Activated T-helper 1 cell treated with Interleukin-2 at 50 U/mL for 16 hours (primary cell): ENCODE data around the gene XXYLT1.

Experiments
- DNase-seq: peaks from one replicate; pipeline ENCODE4 v3.0.0-alpha.2; 2020; ENCODE audit warnings: low read depth

XXYLT1 gene

GRCh38 chr3:195266428-195266827 lies 4.5 kb downstream of the XXYLT1 start:
- no peak for DNase-seq

GRCh38 chr3:195265363-195265976 lies 5.5 kb downstream of the XXYLT1 start:
- DNase-seq: no peak

- DNase-seq: no peak
Measured at GRCh38 chr3:195263925-195264600, 6.9 kb downstream of the XXYLT1 start.

- DNase-seq: no peak
Measured at GRCh38 chr3:195263193-195263924, 7.6 kb downstream of the XXYLT1 start.

DNA sequence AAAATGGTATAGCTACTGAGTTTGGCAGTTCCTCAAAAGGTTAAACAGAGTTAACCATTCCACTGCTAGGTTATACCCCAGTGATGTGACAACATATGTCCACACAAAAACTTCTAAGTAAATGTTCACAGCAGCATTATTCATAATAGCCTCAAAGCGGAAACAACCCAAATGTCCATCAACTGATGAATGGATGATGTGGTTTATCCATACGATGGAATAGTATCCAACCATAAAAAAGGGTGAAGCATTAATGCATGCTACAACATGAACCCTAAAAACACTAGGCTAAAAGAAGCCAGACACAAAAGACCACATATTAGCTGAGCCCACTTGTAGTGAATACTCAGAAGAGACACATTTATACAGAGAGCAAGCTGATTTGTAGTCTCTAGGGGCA lies 9.0 kb downstream of the XXYLT1 start:
- no peak for DNase-seq

DNA sequence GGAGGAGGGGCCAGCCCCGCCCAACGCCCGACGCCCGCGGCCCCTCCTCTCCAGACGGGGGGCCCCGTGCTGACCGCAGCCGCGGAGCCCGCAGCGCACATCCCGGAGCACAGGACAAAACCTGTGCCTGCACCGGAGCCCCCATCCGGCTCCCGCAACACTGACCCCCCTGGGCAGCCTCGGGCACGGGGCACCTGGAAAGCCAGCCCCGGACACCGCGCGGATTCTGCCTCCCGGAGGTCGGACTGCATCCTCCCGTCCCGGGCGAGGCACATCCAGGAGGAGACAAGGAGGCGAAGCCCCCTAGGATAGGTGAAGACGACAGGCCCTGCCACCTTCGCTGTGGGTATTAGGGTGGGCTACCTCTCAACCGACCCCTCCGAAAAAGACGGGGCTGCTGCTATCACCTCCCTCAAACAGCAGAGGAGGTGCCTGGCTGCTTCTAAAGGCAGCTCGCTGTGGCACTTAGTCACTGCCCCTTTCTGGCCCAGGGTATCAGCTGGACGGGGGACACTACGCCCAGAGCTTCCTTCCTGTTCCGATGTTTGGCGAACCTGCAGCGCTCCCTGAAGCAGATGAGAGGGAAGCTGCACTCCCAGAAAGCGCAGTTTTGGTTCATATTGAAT lies 10.6 kb downstream of the XXYLT1 start:
- DNase-seq: no peak

DNA sequence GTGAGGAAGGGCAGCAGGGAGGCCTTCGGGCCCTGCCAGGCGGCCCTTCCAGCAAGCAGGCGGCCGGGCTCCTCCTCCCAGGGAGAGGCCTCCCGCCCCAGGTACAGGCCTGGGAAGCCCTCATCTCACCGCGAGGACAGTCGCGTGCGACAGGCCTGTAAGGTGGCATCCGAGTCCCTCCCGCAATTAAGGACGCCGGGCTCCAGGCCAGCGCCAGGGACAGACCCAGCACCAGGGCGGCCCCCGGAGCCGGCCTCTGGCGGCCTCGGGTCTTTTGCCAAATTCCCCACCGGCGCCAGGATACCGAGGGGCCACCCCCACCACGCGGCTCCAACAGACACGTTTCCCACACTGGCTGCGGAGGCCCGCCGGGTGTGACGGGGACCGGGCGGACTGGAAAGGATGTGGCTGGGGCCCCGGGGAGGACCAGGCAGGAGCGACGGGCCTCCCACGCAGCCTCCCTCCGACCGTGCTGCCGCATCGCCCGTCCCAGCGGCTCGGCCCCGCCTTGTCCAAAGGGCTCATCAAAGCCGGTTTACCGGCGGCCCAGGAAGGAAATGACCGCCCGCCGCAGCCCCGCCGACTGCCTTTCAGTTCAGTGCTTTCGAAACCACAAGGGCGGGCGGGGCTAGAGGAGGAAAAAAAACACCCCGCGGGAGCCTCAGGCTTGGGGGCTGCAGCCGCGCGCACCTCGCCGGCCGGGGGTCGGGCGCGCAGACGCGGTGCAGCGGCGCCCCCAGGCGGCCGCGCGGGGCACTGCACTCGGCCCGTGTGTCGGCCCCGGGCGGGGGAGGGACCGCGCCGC lies 11.3 kb downstream of the XXYLT1 start:
- DNase-seq: peak; percentile 81

DNA sequence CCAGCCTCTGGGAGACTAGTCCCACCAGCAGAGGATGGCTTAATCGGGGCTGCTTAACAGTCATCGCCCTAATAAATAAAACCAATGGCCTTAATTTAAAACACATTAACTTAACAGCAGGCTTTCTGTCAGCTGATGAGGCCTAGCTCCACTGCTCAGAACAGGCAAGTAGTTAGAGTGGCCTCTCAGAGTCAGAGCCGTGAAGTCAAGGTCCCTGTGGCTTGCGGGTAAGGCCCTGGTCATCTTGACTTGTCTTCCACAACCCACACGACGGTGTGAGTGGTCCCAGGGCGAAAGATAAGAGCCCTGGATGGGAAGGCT lies 11.8 kb downstream of the XXYLT1 start:
- no peak for DNase-seq

- no peak for DNase-seq
Measured at GRCh38 chr3:195258449-195259153, 12.4 kb downstream of the XXYLT1 start.

GRCh38 chr3:195257454-195258448 lies 13.2 kb downstream of the XXYLT1 start:
- no peak for DNase-seq

DNA sequence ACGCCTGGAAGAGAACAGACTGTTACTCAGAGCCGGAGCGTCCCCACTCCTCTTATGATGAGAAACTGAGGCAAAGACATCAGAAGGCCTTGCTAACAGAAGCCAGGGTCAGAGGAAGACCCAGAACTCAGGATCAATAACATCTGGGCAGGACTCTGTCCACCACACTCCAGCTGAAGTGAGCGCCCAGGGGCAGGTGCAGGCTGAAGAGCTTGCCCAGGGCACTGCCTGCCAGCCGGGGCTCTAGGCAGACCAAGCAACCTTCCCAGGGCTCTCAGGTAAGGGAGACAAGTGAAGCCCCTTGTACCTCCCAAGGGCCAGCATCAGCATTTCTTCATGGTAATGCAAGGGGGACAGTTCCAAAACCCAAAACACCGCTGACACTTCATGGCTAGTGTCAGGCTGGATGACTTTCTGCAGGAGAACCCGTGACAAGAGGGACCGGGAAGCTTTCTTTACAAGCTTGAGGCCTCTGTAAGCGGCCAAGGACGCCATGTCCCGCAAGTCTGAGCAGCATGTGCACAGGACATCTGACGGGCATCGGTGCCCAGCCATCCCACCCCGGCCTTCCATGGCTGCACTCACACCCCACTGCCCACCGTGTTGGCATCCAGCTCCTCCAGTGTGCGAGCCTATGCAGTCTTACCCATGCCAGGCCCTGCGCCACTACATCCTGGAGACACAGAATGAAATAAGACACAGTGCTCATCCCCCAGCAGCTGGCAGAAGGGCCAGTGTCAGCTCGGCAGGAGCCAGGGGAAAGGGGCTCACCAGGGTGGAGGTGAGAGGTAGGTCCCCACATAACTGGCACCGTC lies 14.1 kb downstream of the XXYLT1 start:
- no peak for DNase-seq

DNA sequence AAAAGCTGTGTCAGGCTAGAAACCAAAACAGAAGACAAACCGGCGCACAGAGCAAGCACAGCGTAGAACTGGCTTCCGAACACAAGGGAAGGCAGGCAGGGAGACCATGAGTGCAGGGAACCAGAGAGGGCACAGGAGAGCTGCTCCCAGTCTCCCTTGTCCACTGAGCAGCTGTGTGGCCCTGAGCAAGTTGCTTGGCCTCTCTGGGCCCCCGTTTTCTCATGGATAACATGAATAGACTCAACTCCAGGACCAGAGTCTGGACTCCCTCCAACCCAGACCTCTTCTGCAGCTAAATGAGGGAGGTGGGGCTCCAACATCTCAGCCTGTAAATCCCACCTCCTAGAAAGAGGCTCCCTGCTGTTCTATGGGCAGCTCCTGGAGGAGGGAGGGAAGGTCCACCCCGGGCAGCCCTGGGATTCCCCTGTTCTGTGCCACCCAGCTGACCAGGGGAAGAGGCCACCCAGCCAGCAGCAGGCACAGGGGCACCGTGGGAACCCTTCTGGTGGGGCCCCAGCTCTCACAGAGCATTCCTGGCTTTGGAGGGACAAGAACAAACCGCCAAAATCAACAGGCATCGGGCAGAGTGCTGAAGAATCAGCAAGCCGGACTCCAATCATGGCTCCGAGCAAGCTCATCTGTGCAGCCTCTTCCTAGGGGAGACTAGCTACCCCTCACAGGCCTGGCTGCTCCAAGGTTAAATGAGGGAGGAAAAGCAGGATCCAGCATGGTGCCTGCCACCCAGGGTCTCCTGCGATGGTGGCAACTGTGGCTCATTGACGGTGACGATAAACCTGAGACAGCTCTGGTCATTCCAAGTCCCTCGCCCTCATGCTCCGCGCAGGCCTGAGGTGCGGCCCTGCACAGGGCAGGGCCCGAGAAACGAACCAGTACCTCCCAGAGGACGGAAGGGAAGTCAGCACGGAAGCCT lies 15.1 kb downstream of the XXYLT1 start:
- no peak for DNase-seq

DNA sequence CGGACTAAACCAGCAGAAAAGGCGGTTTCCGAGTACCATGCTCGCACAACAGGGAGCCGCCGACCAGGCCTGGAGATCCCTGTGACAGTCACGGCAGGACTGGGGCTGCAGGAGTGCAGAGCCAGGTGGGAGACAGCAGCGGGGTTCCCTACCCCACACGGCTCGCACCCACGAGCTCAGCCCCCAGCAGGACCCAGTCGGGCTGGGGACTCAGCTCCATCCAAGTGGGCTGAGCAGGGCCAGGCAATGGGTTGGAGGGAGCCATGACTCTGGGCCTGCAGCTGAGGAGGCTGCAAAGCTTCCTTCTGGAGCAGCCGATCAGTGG lies 15.8 kb downstream of the XXYLT1 start:
- DNase-seq: no peak

GRCh38 chr3:195254454-195255175 lies 16.3 kb downstream of the XXYLT1 start:
- DNase-seq: no peak

GRCh38 chr3:195253923-195254432 lies 17.0 kb downstream of the XXYLT1 start:
- no peak for DNase-seq

DNA sequence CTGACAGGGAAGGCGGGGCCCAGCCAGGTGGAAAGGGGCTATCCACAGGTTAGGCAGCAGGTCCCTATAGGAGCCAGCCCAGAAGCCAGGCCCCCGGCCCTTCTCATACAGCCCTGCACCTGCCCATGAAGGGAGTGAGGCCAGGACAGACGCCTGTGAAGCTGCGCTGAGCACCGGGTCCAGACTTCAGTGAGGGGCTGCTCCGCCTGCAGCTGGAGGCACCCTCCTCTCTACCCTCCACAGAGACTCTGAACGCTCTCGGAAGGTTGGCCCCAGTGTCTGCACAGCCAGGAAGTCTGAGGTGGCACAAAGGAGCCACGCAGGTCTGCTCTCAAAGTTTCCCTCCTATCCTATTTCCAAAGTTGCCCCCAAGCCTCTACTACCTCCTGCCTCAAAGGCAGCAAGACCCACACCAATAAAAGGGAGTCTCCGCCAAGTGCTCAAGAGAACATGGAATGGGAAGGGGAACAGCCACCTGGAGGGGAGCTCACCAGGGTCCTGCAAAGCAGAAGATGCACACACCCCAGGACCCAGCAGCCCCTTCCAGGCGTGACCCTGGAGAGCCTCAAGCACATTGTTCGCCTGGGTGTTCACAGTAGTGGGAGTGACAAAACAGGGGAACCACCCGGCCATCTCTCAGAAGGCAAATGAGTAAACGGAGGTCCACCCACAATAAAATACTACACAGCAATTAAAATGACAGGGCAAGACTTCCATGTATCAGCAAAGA lies 19.5 kb downstream of the XXYLT1 start:
- DNase-seq: no peak
